Subcutaneous abdominal adipose tissue (tissue), 5 donors: ENCODE measurements around the gene SPACA9.

Experiments used
- H3K27ac ChIP-seq: one replicate; pipeline ENCODE4 v1.7.0; 2013; ENCODE audit warnings: low read depth, mild to moderate bottlenecking, inconsistent platforms, low read length, moderate library complexity
- H3K27me3 ChIP-seq, 5 donors: one replicate each; pipeline ENCODE4 v1.7.0; 2013; ENCODE audit warnings: low read length in 5 of 5, inconsistent platforms in 1 of 5; ENCODE audit not compliant: control insufficient read depth in 5 of 5, insufficient read depth in 4 of 5
- H3K36me3 ChIP-seq, 5 donors: one replicate each; pipeline ENCODE4 v1.7.0; 2013; ENCODE audit warnings: low read length in 5 of 5; ENCODE audit not compliant: control insufficient read depth in 5 of 5, insufficient read depth in 5 of 5
- H3K4me1 ChIP-seq, 5 donors: one replicate each; pipeline ENCODE4 v1.7.0; 2013; ENCODE audit warnings: low read length in 5 of 5, mild to moderate bottlenecking in 3 of 5, moderate library complexity in 1 of 5; ENCODE audit not compliant: control insufficient read depth in 5 of 5, insufficient read depth in 5 of 5
- H3K4me3 ChIP-seq, 5 donors: one replicate each; pipeline ENCODE4 v1.7.0; 2013; ENCODE audit warnings: low read length in 5 of 5, low read depth in 1 of 5
- H3K9ac ChIP-seq, 5 donors: one replicate each; pipeline ENCODE4 v1.7.0; 2013; ENCODE audit warnings: low read length in 5 of 5, mild to moderate bottlenecking in 4 of 5, moderate library complexity in 3 of 5
- H3K9me3 ChIP-seq, 5 donors: one replicate each; pipeline ENCODE4 v1.7.0; 2013; ENCODE audit warnings: low read length in 5 of 5; ENCODE audit not compliant: control insufficient read depth in 5 of 5
- donor health status: healthy.
- donor health status: healthy.
- donor health status: healthy.
- donor health status: healthy.
- donor health status: healthy.

Gene SPACA9

DNA sequence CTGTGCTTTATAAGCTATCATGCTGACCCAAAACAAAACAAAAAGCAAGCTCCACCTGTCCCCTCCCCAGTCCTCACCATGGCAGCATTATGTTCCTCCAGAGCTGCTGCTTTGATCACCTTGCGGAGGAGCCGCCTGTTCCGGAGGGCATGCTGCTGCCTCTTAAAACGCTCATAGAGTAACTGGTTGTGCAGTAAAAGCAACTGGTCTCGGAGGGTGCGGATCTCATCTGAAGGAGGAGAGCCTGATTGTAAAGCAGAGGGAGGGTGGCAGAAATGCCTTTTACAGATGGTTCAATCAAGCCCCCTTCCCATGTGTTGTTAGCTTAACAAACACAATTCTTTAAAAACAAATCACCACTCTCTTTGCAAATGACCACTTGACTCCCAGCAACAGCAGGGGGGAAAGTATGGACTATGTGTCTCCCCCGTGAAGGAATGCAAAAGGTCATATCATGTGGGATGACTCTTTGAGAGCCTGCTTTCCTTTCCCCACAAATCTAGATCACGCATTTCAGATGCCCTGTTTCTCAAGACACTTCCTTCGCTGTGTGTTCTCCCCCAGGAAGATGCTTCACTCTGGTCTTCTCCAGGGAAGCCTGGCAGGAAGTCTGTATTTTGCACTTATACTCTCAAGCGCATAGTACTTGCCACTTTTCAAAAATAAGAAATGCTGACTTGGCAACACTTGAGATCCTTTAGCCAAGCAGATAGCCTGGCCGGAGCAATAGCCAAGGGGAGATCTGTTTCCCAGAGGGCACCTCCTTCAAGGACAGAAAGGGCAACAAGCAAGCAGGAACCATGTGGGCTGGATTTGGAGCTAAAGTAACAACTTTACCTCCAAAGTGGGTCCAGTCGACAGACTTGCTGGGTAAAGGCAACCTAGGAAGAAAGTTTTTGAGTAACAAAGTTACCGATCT is 25.1 kb downstream of the SPACA9 start:
- Histone ChIP-seq H3K9ac (no peak overlapping the region), H3K27ac (no peak overlapping the region), H3K36me3 (peaks cover 23 to 80% (median 73%) of the 10 kb centered on the region in 5 donors), H3K9me3 (no peaks in the 10 kb centered on the region), H3K27me3 (no peaks in the 10 kb centered on the region), H3K4me1 (no peaks in the 10 kb centered on the region), H3K4me3 (no peak overlapping the region)

DNA sequence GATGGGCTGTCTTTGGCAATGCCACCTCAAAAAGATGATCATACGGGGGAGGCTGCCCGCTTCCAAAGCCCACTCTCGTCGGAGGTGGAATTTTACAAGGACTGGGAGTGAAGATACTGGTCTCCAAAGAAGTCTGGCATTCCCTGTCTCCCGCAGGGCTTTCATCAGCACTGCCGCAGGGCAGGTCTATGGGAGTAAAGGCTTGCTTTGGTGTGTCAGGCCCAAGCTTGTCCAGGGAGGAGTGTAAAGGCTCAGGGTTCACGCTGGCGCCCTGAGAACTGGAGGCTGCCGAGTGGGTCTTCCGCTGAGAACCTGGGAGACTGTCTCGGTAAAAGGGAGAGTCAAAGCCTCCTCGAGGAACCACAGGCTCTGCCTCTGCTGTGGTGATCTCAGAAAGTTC is 27.0 kb downstream of the SPACA9 start:
- Histone ChIP-seq H3K4me3 (no peak overlapping the region), H3K9ac (no peak overlapping the region), H3K27ac (no peak overlapping the region), H3K9me3 (no peaks in the 10 kb centered on the region), H3K36me3 (peaks cover 24 to 80% (median 74%) of the 10 kb centered on the region in 5 donors), H3K4me1 (no peaks in the 10 kb centered on the region), H3K27me3 (no peaks in the 10 kb centered on the region)

GRCh38 chr9:132908635-132909034 is 29.9 kb downstream of the SPACA9 start:
- Histone ChIP-seq H3K27me3 (no peaks in the 10 kb centered on the region), H3K36me3 (peaks cover 30 to 81% (median 69%) of the 10 kb centered on the region in 5 donors)

GRCh38 chr9:132909311-132909710 is 30.6 kb downstream of the SPACA9 start:
- no peak overlapping the region for H3K9ac ChIP-seq
- no peaks in the 10 kb centered on the region for H3K27me3 ChIP-seq
- no peak overlapping the region for H3K27ac ChIP-seq
- H3K36me3 ChIP-seq: peaks cover 30 to 78% (median 62%) of the 10 kb centered on the region in 5 donors
- H3K9me3 ChIP-seq: no peaks in the 10 kb centered on the region
- H3K4me3 ChIP-seq: no peak overlapping the region
- H3K4me1 ChIP-seq: no peaks in the 10 kb centered on the region

More at GRCh38 chr9:132908635-132909034, 29.9 kb downstream of the SPACA9 start:
- no peaks in the 10 kb centered on the region for H3K9me3 ChIP-seq
- no peaks in the 10 kb centered on the region for H3K4me1 ChIP-seq
- H3K9ac ChIP-seq: no peak overlapping the region
- no peak overlapping the region for H3K27ac ChIP-seq
- no peak overlapping the region for H3K4me3 ChIP-seq

- Histone ChIP-seq H3K9ac (no peak overlapping the region), H3K36me3 (peaks cover 29 to 79% (median 58%) of the 10 kb centered on the region in 5 donors), H3K27ac (no peak overlapping the region), H3K9me3 (no peaks in the 10 kb centered on the region), H3K27me3 (no peaks in the 10 kb centered on the region), H3K4me3 (no peak overlapping the region), H3K4me1 (no peaks in the 10 kb centered on the region)
These were observed 31.7 kb downstream of the SPACA9 start for GRCh38 chr9:132910376-132910775.

DNA sequence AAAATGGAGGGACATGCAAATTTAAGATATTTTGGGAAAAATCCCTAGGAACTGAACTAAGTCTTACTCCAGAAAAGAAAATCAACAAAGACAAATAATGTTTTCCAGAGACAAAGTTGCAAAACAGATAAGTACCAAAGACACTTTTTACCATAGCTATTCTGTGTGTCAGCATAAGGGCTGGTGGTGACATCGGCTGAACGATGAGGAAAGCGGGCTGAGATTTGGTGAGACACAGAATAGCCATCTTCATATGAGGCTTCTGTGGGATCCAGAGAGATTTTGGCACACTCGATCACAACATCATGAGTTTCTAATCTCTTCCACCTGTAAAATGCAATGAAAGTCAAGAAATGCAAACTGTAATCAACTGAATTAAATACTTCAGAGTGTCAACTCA is 33.4 kb downstream of the SPACA9 start:
- Histone ChIP-seq H3K9me3 (no peaks in the 10 kb centered on the region), H3K27me3 (no peaks in the 10 kb centered on the region), H3K4me3 (no peak overlapping the region), H3K27ac (no peak overlapping the region), H3K9ac (no peak overlapping the region), H3K4me1 (no peaks in the 10 kb centered on the region), H3K36me3 (peaks cover 37 to 82% (median 56%) of the 10 kb centered on the region in 5 donors)

DNA sequence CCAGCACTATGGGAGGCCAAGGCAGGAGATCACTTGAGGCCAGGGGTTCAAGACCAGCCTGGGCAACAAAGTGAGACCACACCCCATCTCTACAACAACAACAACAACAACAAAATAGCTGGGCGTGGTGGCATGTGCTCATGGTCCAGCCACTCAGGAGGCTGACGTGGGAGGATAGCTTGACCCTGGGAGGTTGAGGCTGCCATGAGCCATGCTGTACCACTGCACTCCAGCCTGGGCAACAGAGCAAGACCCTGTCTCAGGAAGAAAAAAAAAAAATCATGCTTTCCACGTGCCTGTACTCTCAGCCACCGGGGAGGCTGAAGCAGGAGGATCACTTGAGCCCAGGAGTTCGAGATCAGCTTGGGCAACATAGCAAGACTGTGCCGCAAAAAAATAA is 36.2 kb downstream of the SPACA9 start:
- Histone ChIP-seq H3K27ac (no peak overlapping the region), H3K36me3 (peaks cover 47 to 94% (median 62%) of the 10 kb centered on the region in 5 donors), H3K4me3 (no peak overlapping the region), H3K9ac (no peak overlapping the region), H3K4me1 (no peaks in the 10 kb centered on the region), H3K27me3 (no peaks in the 10 kb centered on the region), H3K9me3 (no peaks in the 10 kb centered on the region)

- Histone ChIP-seq H3K27me3 (no peaks in the 10 kb centered on the region), H3K9me3 (no peaks in the 10 kb centered on the region), H3K4me3 (no peak overlapping the region), H3K4me1 (no peaks in the 10 kb centered on the region), H3K9ac (no peak overlapping the region), H3K27ac (no peak overlapping the region), H3K36me3 (peaks cover 68 to 95% (median 75%) of the 10 kb centered on the region in 5 donors)
These were observed 41.0 kb downstream of the SPACA9 start for GRCh38 chr9:132919614-132920268.

GRCh38 chr9:132923346-132923902 is 44.7 kb downstream of the SPACA9 start:
- peaks cover 72 to 94% (median 87%) of the 10 kb centered on the region in 5 donors for H3K36me3 ChIP-seq
- H3K4me3 ChIP-seq: no peak overlapping the region
- no peak overlapping the region for H3K9ac ChIP-seq
- no peaks in the 10 kb centered on the region for H3K27me3 ChIP-seq
- H3K9me3 ChIP-seq: no peaks in the 10 kb centered on the region
- H3K27ac ChIP-seq: no peak overlapping the region
- H3K4me1 ChIP-seq: no peaks in the 10 kb centered on the region

DNA sequence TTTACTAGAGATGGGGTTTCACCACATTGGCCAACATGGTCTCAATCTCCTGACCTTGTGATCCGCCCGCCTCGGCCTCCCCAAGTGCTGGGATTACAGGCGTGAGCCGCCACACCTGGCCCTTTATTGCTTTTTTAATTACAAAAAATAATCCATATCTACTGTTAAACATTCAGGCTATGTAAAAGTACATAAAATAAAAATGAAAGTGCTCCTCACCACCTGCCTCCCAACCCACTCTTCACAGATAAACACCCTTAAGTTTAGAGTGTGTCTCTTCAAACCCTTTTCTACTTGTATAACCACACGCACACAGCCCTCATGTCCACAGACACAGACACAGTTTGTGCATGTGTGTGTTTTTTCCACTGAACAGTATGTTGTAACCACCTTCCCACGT is 49.0 kb downstream of the SPACA9 start:
- H3K27ac ChIP-seq: no peak overlapping the region
- no peaks in the 10 kb centered on the region for H3K4me1 ChIP-seq
- H3K9me3 ChIP-seq: no peaks in the 10 kb centered on the region
- no peaks in the 10 kb centered on the region for H3K27me3 ChIP-seq
- no peak overlapping the region for H3K9ac ChIP-seq
- H3K4me3 ChIP-seq: no peak overlapping the region
- H3K36me3 ChIP-seq: peaks cover 38 to 84% (median 60%) of the 10 kb centered on the region in 5 donors
